HG03175 (cell line): ENCODE results near the gene QSOX2.

ENCODE experiments used
- ATAC-seq: cut with Tn5 transposase; IDR thresholded peaks from one replicate; pipeline ENCODE4 v1.9.1; 2021; ENCODE audit warnings: mild to moderate bottlenecking, moderate library complexity; ENCODE audit not compliant: unreplicated experiment

Gene QSOX2

GRCh38 chr9:136178773-136179075 is 66.9 kb downstream of the QSOX2 start:
- no peak for ATAC-seq

- no peak for ATAC-seq
Measured at GRCh38 chr9:136178061-136178772, 67.4 kb downstream of the QSOX2 start.

GRCh38 chr9:136177224-136177623 is 68.4 kb downstream of the QSOX2 start:
- no peak for ATAC-seq

- no peak for ATAC-seq
Measured at GRCh38 chr9:136175616-136176197, 69.9 kb downstream of the QSOX2 start.

GRCh38 chr9:136174779-136175615 is 70.6 kb downstream of the QSOX2 start:
- ATAC-seq: no peak

GRCh38 chr9:136173648-136174290 is 71.8 kb downstream of the QSOX2 start:
- ATAC-seq: no peak

GRCh38 chr9:136172412-136173079 is 73.1 kb downstream of the QSOX2 start:
- ATAC-seq: no peak

- ATAC-seq: no peak
Measured at GRCh38 chr9:136171801-136172411, 73.7 kb downstream of the QSOX2 start.

- no peak for ATAC-seq
Measured at GRCh38 chr9:136171009-136171800, 74.4 kb downstream of the QSOX2 start.

- ATAC-seq: no peak
Measured at GRCh38 chr9:136170006-136170901, 75.4 kb downstream of the QSOX2 start.

- no peak for ATAC-seq
Measured at GRCh38 chr9:136169495-136169894, 76.1 kb downstream of the QSOX2 start.

GRCh38 chr9:136163248-136163850 is 82.3 kb downstream of the QSOX2 start:
- no peak for ATAC-seq

GRCh38 chr9:136160995-136161610 is 84.5 kb downstream of the QSOX2 start:
- no peak for ATAC-seq

- ATAC-seq: no peak
Measured at GRCh38 chr9:136160381-136160841, 85.2 kb downstream of the QSOX2 start.

GRCh38 chr9:136159851-136160250 is 85.8 kb downstream of the QSOX2 start:
- no peak for ATAC-seq

- ATAC-seq: no peak
Measured at GRCh38 chr9:136157477-136158265, 87.9 kb downstream of the QSOX2 start.
